GM18498 (cell line): ENCODE data around the gene JAK1.
"Not testable (repeated sequence)": the region's sequence is repeated elsewhere in the genome, so short reads cannot be mapped to it uniquely, and the experiment has no call there.

ENCODE experiments used
- ATAC-seq: cut with Tn5 transposase; IDR thresholded peaks from one replicate; pipeline ENCODE4 v1.9.1; 2021; ENCODE audit warnings: mild to moderate bottlenecking, moderate library complexity; ENCODE audit not compliant: unreplicated experiment

JAK1 gene

DNA sequence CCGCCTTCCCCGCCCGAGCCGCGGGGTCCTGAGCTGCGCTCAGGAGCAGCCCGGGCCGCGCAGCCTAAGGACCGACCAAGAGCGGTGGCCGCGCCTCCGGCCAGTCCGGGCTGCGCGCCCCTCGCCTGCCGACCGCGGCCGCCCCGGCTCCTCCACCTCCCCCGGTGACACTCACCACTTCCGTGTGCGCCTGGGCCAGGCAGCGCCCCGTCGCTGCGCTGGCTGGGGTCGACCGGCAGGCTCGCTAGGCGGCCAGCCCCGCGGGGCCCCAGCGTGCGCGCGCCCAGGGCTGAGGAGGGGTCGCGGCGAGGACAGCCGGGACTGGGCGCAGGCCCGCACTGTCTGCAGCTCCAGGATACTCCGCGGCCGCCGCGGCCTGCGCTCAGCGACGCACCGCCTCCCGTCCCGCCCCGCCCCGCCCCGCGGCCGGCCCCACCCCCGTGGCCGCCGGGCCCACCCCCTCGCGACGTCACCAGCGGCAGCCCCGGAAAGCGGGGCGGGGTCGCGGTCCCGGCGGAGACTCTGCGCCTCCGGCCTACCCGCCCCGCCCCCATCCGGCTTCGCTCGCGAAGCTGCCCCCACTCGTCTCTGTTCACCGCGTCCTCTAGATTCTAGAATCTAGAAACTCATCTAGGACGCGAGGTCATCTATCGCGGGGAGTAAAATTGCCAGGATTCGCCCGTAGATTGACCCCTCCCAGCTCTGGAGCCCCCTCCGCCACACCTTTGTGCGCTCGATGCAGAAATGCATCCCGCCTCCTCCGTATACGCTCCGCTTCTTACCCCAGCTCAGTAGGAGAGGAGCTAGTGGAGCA is at the start of gene JAK1:
JAK1 (minus strand) TSS at position 392 of the 814 bp plus-strand sequence. CDS start 80,285 bp downstream, outside the sequence.
- ATAC-seq: peak; percentile 85

- ATAC-seq: no peak
These were observed 48.0 kb upstream of the JAK1 start for GRCh38 chr1:65014321-65014720.

- ATAC-seq: no peak
These were observed 45.6 kb upstream of the JAK1 start for GRCh38 chr1:65011983-65012382.

DNA sequence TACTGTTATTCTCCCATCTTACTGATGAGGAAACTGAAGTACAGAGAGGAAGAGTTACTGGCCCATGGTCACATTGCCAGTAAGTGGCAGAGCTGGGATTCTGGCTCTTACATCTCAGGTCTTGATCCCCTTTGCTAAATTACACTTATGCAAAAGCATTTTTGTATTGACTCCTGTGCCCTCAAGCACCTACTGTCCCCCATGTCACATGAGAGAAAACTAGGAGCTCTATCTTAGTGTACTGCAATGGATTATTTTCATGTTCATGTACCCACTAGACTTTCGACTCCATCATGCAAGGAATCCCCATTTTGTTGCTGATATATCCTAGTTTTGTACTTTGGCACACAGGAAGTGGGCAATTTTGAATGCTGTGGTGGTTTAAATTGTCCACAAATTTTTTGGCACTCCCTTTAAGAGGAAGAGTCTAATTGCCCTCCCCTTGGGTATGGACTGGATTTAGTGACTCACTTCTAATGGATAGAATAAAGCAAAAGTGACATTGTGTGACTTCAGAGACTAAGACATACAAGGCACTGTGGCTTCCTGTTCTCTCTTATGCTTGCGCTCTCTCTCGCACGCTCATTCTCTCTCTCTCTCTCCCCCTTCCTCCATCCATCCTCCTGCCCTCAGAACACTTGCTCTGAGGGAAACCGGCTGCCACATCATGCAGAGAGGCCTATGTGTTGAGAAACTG is 43.5 kb upstream of the JAK1 start:
- no peak for ATAC-seq

DNA sequence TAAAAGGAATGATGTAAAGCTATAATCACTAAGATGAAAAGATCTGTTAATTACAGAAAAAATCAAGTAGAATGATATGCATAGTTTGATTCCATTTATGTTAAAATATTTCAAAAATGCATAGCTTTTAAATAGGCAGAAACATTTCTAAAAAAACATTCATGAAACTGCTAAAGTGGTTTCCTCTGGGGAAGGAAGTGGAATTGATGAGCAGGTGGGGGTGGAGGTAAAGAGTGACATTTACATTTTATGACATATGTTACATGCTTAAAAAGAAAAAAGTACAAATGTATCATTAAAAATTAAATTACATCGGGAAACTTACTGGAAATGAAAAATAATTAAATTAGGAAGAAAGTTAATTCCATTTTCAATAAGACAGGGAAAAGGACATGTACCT is 42.8 kb upstream of the JAK1 start:
- ATAC-seq: no peak

DNA sequence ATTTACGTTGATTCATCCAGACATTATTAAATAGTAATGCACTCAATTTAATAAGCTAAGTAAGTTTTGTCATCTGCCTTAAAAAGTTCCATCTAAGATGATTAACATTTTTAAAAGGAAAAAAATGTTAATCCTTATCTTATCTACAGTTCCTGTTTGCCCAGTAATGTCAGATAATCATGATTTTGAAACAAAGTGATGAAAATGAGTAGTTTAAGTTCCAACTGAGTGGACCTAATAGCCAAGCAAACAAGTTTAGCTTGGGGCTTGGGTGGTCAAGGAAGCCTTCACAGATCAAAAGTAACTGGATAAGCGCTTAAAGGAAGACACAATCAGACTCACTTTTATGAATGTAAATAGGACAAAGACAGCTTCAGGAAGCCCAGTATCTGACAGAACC is 40.5 kb upstream of the JAK1 start:
- ATAC-seq: no peak

DNA sequence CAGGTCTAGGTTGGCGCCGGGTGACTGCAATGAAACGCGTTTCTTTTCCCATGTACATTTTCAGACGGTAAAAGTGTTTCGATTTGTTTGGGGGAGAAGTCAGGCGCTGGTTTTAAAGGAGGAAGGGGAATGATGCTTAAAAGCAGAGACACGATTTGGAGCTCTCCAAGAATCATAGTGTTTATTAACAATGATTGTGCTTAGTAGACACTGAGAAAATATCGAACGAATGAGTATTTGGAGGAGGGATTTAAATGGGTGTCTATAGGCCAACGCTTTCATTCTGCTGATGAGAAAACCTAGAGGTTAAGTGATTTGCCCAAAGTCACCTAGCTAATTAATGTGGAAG is 36.9 kb upstream of the JAK1 start:
- ATAC-seq: no peak

DNA sequence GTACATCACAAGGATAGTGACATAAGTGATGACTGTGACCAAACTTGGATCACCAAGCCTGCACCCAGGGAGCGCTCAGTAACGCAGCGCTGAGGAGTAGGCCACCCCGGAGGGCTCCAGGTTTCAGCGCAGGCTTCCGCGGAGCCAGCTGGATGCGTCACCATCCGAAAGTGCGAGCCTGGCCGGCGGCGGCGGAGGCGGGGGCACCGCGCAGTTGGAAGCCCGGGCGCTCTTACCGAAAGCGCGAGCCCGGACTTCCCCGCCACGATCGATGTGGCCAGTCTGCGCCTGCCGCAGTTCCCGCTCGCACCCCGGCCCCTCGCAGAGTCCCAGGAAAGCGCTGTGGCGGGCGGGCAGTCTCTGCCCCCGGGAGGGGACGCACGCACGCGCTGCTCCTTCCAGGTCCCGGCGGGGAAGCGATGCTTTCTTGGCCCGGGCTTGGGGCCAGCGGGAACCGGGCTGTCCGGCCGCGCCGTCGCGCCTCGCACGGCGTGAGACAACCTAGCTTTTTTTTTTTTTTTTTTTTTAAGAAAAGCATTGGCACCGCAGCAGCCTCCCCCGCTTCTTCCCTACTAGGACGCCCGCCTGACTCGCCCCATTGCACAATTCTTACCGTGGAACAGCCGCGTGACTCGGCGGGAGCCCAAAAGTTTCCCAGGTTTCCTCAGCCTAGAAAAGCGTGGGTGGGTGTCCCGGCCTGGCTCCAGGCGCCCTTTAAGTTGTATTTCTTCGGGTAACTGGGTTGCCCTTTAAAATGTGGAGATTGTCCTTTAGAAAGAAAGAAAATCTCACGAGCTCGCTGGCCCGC is 36.4 kb upstream of the JAK1 start:
- ATAC-seq: peak; percentile 89

GRCh38 chr1:65002156-65002507 is 35.8 kb upstream of the JAK1 start:
- no peak for ATAC-seq

DNA sequence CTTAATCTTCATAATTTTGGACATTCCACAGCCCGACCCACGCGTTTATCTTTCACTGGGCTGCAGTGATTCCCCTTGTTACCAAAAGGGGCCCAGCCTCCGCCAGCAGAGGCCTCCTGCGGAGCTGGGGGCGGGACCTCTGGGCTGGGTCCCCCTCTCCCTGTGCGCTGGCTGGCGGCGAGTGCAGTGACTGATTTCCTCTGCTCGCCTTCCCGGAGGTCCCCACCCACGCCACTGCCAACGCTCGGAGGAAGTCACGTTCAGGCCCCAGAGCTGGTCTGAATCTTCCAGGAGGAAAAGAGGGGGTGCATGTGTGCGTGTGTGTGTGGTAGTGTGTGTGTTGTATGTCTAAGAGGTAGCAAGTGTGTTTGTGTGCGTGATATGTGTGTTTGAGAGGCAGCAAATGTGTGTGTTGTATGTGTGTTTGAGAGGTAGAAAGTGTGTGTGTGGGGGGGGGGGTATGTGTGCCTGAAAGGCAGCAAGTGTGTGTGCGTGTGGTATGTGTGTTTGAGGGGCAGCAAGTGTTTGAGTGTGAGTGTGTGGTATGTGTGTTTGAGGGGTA is 35.0 kb upstream of the JAK1 start:
- no peak for ATAC-seq

- ATAC-seq: not testable (repeated sequence)
These were observed 32.1 kb upstream of the JAK1 start for GRCh38 chr1:64998425-64998948.

DNA sequence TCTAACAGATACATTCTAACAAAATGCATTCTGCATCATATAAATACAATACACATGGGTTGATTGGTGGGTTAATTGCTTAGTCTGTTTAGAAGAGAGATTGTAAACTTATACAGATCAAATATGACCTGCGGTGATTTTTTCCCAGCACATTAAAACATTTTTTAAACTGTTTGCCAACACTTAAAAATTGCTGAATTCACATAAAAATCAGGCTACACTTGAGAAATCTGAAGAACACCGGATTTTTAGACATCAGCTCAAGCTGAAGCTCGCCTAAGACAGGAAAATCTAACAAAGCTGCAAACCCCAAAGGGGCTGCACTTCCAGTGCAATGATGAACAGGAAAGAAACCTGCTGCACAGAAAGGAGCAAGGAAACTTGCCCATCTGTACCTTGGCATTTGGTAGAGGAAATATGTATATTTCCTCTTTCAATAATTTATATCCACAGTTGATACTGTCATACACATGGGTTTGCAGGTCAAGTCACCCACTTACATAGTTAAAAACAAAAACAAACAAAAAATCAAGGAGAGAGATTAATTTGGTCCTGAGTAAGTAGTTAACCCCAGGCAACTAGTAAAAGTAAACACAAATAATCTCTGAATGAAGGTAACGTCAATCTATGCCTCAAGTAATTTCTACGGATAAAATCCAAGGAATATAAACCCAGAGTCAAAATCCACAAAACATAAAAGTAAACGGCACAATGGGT is 30.4 kb upstream of the JAK1 start:
- ATAC-seq: no peak

GRCh38 chr1:64995316-64995715 is 29.0 kb upstream of the JAK1 start:
- no peak for ATAC-seq

GRCh38 chr1:64986903-64987871 is 20.8 kb upstream of the JAK1 start:
- ATAC-seq: peak; percentile 94

- no peak for ATAC-seq
These were observed 18.4 kb upstream of the JAK1 start for GRCh38 chr1:64984737-64985136.

DNA sequence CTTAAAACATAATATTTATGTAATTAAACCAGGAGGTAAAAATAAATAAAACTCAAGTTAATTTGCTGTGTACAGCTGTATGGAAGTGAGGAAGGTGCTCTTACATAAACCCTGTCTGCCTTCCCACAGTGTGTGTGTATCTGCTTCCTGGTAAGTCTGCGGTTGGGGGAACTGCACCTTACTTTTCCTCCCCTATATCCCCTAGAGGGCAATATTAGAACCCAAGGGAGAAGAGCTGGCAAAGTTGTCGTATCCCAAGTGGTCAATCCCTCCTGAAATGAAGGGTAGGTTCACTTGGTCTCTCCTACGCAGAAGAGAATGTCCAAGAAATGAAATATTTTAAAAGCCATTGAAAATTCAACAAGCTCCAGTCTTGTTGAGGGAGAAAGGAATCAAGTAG is 17.8 kb upstream of the JAK1 start:
- no peak for ATAC-seq

DNA sequence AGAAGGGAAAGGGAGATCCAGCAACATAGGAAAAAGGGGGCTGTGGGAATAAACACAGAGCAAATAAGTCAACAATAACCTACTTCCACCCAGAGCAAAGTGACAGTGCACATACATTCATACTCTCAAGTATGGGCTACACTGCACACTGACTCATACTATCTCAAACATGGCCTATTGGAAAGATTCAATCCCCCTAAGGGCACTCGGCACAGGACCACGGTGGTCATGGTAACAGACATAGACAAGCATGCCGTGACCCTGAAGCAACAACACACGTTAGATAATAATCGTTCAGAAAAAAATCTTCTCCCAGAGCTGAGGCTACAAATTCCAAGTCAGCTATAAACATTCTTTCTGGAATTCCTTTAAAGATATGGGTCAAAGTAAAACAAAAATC is 16.8 kb upstream of the JAK1 start:
- ATAC-seq: no peak

GRCh38 chr1:64981601-64982533 is 15.5 kb upstream of the JAK1 start:
- no peak for ATAC-seq
